Effector CD4-positive, alpha-beta T cell (primary cell): ENCODE data around the gene DBF4B.

ENCODE experiments used
- DNase-seq: peaks from one replicate; pipeline ENCODE4 v3.0.0-alpha.2; 2020

The DBF4B gene

DNA sequence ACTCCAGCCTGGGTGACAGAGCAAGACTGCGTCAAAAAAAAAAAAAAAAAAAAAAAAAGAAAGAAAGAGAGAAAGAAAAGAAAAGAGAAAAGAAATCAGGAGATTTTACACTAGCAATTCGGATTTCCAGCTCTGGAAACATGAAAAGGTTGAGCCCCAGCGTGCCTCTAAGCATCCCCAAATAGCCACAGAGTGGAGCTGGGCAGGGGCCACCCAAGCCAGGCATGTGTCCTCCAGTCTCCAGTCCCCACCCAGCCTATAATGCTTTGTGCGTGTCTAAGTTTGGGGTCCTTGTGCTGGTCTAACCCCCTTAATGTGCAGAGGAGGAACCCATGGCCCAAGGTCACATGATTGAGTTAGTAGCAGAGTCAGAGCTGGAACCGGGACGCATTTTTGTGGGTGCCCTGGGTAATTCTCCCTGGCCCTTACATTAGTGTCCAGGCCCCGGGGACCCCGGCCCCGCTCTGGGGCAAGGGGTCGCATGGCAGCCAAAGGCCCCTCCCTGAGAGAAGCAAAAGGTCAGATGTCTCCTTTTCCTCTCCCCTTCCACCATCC lies 70.3 kb downstream of the DBF4B start:
- DNase-seq, result no peak

DNA sequence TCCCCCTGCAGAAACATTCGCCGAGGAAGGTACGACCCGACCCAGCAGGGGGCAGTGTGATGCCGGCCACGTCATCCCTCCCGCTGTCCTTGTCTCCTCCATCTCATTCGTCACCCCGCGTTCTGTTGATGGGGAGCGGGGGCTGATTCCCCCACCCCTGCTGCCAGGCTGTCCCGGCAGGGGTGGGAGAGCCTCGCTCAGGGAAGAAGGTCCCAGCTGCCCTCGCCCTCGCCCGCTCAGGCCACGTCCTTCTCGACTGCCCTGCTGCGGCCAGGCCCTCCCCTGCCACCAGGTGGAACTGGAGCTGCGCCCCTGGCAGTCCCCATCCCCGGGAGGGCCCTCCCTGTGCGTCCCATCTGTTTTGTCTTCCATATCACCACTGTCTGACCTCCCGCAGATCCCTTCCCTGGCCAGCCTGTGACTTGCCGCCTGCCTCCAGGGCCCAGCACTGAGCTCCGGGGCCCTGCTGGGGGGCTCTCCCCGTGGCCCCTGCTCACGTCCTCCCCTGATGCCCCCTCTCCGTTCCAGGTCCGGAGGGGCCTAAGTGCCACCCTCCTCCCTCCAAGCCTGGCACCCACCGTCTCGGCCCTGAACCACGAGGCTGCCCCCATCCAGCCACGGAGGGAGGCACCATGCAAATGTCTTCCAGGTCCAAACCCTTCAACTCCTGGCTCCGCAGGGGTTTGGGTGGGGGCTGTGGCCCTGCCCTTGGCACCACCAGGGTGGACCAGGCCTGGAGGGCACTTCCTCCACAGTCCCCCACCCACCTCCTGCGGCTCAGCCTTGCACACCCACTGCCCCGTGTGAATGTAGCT lies 71.0 kb downstream of the DBF4B start:
- peak; percentile 76 for DNase-seq

DNA sequence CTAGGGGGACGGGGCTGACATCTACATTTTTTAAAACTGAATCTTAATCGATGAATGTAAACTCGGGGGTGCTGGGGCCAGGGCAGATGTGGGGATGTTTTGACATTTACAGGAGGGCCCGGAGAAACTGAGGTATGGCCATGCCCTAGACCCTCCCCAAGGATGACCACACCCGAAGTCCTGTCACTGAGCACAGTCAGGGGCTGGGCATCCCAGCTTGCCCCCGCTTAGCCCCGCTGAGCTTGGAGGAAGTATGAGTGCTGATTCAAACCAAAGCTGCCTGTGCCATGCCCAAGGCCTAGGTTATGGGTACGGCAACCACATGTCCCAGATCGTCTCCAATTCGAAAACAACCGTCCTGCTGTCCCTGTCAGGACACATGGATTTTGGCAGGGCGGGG lies 71.7 kb downstream of the DBF4B start:
- no peak for DNase-seq

DNA sequence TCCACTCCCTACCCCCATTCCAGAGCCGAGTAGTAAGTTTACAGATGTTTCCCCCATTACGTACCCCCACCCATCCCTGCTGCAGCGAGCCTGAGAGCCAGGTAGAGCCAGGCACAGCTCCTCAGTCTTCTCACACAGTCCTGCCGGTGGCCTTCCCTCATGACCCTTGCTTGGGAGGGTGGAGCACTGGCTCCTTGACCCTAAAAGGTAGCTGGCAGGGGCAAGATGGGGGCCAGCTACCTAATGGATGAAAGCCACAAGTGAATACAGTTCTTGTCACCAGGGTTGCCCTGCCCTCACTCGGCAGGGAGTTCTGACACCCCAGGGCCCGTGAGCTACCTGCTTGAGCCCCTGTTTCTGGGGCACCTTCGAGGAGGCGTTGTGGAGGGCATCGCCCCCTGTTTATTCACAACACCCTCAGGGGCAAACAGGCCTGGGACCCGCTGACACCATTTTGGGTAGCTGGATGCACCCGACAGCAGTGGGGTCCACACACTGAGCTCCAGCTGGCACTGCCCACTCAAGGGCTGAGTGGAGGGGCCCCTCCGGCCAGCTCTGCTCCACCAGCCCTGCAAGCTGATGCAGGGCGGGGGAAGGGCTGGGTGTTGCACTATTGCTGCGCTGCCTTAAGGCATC lies 72.5 kb downstream of the DBF4B start:
- DNase-seq, result no peak

DNA sequence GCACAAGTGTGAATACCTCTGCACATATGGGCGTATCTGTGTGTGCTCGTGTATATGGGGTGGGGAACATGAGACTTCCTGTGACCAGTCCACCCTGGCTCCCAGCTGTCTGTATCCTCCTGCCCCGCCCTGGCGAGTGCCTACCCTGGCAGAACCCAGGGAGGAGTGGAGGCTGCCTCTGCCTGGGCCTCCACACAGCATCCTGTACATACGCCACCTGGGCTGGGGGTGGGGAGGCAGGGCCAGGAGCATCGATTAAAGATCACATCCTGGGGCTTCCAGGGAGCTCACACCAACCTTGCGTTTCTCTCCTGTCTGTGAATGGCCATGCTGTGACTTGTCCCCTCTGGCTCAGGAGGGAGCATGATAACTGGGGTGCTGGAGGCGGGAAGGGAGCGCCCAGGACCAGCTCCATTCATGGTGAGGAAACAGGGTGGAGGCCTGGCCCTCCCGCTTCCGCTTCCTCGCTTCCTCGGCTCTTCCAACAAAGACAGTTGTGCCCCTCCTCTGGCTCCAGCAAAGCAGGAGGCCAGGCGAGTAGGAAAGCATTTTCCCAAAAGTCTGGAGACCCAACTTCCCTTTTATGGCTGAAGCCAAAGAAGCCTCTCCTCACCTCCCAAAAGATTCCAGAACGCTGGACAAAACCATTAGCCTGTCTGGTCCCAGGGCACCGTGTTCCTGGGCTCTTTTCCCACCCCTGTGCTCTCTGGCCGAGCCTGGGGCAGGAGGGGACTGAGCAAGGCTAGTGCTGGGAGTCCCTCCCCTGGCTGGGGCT lies 73.3 kb downstream of the DBF4B start:
- DNase-seq, result no peak

DNA sequence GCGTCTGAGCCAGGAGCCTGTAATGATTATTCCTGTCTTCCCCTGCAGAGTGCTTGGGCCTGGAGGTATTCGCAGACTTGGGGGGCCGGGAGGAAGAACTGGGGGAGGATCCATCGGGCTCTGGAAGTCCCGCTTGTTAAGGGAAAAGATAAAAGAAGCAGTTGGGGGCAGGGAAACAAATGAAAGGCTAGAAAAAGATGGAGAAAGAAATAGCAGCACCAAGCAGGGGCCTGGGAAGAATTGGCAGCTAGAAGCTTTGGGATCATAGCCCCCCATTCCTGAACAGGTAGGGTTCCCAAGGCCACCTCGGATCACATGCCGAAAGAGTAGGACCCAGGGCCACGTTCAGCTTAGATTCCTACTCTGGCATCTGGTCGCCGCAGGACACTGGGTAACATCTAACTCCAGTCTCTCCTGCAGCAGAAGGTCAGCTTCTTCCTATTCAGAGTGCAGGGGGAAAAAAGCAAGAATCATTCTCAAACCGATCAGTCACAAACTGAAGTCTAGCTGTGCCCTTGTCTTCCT lies 73.9 kb downstream of the DBF4B start:
- DNase-seq, result no peak

DNA sequence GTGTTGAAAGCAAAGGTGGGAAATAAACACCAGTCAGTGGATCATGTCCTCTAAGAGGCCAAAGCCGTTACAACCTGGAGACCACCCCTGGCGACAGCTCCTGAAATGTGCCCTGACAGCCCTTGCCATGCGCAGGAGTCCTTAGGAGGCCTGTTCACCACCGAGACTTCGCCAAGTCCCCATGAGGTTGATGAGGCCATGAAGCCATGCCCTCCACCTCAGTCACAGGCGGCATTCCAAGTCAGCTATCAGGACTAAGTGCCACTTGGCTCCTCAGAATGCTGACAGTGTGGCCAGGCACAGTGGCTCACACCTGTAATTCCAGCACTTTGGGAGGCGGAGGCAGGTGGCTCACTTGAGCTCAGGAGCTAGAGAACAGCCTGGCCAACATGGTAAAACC lies 77.5 kb downstream of the DBF4B start:
- no peak for DNase-seq

DNA sequence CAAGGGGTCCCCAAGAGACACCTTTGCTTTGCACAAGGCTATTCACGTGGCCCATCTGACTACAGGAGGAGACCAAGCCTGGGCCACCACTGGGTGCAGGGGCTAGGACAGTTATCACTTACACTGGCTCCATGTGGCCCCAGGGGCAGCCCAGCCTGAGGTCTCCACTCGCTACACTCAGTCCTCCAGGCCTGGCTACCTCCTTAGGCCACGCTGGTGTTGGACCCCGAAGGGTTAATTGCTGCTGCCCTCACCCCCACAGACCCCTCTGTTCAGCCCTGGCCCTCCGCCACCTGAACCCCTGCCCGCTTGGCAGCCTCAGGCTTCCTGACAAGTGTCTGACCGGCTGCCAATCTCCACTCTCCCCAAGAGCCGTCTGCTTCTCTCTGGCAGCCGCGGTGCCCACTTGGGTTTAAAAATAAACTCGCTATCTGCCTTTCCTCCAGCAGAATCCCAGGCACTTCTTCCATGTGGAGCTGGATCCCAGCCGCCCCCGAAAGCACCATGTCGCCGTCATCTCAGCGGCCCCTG lies 78.2 kb downstream of the DBF4B start:
- no peak for DNase-seq

DNA sequence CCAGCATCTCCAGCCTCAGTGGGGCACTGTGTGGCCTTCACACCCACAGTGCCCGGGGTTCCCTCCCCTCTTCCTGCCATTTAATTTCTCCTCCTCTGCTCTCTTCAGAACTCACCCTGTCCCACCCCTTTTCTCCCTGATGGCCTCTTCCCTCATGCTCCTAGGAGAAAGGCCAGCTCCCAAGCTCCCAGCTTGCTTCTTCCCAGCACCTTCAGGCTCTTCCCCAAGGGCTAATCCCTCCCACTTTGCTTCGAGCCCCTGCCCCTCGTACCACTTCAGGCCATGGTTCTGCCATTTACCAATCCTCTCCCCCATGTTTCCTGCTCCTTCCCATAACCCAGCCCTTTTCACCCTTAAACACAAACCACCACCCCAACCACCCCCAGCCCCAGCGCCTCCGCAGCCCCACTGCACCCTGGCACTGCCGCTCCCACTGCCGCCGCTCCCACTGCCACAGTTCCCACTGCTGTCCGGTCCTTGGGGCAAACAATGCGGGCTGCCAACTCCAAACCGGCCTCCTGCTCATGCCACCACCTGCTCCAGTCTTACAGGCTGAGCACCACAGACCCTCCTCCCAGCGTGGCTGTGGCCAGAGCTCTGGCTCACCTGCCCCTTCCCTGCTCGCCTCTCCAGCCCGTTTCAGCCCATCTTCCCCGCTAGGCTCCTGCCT lies 78.9 kb downstream of the DBF4B start:
- DNase-seq, result no peak

DNA sequence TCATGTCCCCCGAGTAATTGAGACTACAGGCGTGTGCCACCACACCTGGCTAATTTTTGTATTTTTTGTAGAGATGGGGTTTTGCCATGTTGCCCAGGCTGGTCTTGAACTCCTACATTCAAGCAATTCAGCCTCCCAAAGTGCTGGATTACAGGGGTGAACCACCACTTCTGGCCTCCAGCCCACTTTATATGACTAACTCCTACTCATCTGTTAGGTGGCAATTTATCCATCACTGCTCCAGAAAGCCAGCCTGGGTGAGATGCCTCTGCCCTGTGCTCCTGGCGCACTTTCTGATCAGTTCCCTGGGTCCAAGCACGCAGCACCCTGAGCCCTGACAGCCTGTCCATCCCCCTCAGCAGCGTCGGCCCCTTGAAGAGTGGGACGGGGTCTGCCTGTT lies 79.7 kb downstream of the DBF4B start:
- DNase-seq, result no peak

DNA sequence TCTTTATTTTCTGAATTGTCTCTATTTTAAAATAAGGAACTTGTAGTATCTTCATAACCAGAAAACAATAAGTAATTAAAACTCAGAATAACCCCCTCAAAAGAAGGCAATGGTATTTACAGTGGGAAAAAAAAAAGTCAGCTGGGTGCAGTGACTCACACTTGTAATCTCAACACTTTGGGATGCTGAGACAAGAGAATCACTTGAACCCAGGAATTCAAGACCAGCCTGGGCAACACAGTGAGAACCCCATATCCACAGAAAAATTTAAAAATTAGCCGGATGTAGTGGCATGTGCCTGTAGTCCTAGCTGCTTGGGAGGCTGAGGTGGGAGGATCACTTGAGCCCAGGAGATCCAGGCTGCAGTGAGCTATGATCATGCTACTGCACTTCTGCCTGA lies 83.8 kb downstream of the DBF4B start:
- no peak for DNase-seq

DNA sequence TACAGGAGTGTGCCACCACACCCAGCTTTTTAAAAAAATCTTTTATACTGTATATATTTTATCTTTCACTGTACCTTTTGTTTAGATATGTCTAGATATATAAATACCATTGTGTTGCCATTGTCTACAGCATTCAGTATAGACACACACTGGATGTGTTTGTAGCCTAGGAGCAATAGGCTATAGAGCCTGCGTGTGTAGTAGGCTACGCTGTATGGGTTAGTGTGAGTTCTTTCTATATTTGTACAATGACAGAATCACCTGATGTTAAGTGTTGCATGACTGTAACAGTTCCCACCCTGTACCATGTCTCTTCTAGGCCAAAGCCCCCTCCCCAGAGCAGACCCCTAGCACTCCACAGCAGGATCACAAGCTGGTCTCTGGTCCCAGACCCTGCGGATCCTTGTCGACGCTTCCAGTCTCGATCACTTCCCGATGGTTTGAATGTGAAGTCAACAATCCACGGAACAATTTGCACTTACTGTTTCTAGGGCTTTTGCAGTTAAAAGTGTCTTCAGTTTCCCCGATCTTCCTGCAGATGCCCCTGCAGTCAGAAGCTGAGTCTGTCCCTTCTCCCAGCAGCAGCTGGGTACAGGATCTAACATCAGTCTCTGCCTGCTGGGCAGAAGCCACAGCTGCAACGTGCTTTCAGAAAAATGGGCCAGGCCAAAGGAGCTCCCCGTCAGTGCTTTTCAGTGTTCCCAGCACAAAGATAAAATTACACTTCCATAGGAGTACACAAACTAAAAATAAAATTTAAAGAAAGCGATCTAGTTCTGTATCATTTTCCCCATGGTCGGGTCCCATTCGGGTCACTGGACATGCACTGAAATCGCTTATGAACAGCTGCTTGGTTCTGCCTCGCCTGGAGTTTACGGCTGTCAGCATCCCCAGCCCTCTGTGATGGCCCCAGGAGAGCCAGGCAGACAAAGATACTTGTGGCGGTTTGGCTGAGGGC lies 85.7 kb downstream of the DBF4B start:
- no peak for DNase-seq

DNA sequence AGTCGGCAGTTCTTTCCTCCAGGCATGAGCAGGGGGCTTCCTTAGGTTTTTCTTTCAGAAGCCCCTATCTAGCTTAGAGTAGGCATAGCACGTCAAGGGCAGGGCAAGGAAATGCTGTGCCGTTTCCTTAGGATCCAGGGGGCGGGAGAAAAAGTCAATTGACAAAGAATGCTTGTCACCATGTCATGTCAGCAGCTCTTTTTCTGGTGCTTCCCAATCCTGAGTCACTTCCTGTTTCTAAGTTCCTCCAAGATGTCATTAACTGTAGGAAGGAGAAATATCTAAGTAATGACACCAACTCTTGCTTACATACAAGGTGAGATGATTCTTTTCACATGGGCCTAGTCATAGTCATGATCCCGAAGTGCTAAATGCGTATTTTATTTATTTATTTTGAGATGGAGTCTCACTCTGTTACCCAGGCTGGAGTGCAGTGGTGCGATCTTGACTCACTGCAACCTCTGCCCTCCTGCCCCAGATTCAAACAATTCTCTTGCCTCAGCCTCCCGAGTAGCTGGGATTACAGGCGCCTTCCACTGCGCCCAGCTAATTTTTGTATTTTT lies 86.5 kb downstream of the DBF4B start:
- no peak for DNase-seq

DNA sequence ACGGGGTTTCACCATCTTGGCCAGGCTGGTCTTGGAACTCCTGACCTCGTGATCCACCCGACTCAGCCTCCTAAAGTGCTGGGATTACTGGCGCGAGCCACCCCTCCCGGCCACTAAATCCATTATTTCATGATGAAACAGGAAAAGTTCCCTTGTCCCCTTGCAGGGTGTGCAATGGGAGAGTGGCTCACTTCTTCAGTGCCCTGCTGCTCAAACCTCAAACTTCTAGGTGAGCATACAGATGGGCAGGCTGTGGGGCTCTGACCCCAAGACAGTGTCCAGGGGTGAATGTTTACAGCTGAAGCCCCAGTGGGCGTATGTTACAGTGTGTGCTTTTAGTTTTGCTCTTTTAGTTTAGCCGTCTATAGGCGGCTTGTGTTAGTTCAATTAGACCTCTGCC lies 87.0 kb downstream of the DBF4B start:
- no peak for DNase-seq

DNA sequence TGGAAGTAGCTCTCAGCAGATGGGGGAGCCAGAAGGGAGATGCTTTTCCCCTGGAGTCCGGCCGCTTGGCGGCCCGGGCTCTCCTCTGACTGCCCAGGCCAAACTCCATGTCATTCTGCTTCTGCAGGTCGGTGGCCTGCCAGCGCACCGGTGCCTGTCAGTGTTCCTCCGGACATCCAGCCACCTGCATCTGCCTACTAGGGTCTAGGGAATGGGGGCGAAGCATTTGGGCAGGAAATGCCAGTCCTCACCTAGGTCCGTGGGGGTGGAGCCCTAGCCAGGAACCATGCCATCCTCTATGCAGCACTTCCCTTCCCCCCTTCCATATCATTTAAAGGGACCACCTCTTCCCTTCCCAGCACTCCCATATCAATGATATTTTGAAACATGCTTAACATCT lies 87.5 kb downstream of the DBF4B start:
- no peak for DNase-seq

DNA sequence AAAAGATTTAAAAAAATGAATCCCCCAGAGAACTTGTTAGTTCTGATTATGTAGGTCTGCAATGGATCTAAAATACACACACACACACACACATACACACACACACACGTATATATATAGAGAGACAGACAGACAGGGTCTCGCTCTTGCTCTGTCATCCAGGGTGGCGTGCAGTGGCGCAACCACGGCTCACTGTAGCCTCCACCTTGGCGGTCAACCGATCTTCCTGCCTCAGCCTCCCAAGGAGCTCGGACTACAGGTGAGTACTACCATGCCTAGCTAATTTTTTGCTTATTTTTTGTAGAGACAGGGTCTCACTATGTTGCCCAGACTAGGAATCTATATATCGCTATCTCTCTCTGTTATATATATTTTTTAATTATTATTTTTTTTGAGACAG lies 88.3 kb downstream of the DBF4B start:
- no peak for DNase-seq

DNA sequence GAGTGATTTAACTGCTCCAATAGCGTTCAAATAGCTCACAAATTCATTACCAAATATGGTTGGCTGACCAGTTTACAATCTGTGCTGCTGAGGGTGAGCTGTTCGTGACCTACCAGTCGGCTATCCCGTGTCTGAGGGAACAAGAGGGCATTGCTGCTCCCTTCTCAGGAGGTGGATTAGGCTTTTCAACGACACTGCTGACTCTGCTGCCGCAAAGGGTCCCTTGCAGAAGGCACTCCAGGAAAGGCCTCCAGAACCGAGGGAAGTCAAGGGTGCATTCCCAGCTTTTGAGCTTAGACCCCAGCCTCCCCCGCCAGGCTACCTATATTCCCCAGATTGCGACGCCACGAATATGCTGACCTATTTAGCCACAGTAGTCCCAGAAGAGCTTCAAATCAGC lies 89.3 kb downstream of the DBF4B start:
- no peak for DNase-seq

DNA sequence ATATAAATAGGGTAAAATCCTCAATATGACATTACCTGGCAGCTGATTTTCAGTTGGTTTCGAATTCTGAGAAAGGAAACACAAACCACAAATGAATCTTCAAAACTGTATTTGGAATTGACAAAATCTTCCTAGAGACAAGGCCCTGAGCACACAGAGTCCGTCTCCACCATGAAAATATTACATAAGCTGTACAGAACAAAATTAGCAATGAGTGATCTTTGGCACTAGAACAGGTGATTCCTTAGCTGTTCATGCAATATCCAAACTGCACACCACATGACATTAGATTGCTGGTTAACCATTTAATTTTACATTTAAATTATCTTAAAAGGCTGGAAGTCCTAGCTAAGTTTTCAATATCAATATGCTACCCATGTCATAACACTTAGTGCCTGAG lies 89.9 kb downstream of the DBF4B start:
- no peak for DNase-seq
